Subcutaneous preadipocyte (primary cell): ENCODE measurements around the gene ARHGAP20. TPM values are rescaled to one million over a fixed set of nuclear protein-coding genes. Genes with fewer than 3 reads are reported as not detected.

Experiments
- total RNA-seq: library from RNA; depleted of rRNA; stranded (reverse); fragments of >200 nt; gene quantifications from 2 replicates; pipeline ENCODE4 v1.2.3, GENCODE V29; 2012

ARHGAP20 gene, protein sequence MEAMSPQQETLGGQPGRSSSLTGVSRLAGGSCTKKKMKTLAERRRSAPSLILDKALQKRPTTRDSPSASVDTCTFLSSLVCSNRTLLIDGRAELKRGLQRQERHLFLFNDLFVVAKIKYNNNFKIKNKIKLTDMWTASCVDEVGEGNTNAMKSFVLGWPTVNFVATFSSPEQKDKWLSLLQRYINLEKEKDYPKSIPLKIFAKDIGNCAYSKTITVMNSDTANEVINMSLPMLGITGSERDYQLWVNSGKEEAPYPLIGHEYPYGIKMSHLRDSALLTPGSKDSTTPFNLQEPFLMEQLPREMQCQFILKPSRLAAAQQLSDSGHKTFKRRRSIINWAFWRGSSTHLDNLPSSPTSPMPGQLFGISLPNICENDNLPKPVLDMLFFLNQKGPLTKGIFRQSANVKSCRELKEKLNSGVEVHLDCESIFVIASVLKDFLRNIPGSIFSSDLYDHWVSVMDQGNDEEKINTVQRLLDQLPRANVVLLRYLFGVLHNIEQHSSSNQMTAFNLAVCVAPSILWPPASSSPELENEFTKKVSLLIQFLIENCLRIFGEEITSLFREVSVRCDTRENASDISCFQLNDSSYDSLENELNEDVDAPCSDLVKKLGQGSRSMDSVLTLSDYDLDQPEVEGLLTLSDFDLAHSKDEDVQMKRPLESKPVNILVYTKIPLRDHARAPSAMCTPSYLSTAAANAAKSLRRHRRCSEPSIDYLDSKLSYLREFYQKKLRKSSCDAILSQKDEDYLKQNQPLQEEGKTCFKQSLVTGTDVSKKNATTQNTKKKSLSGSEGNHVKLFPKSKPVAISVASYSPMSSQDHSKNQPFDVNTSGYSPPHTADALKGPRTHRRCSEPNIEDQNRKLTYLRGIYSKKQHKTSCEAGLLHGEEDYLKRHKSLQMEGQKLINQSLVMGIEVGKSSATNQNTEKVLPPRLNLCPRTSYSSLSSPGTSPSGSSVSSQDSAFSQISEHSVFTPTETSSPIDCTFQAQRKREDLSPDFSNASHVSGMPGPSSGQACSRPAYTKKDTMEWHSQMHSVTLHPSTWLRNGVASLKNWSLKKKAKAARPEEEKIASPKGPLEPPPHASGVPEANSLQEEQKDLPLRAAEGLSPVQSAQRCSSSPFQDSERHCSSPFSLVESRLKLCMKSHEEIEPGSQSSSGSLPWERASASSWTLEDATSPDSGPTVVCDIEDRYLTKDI
- 2.0 and 6.2 TPM in 2 replicates for total RNA-seq

DNA sequence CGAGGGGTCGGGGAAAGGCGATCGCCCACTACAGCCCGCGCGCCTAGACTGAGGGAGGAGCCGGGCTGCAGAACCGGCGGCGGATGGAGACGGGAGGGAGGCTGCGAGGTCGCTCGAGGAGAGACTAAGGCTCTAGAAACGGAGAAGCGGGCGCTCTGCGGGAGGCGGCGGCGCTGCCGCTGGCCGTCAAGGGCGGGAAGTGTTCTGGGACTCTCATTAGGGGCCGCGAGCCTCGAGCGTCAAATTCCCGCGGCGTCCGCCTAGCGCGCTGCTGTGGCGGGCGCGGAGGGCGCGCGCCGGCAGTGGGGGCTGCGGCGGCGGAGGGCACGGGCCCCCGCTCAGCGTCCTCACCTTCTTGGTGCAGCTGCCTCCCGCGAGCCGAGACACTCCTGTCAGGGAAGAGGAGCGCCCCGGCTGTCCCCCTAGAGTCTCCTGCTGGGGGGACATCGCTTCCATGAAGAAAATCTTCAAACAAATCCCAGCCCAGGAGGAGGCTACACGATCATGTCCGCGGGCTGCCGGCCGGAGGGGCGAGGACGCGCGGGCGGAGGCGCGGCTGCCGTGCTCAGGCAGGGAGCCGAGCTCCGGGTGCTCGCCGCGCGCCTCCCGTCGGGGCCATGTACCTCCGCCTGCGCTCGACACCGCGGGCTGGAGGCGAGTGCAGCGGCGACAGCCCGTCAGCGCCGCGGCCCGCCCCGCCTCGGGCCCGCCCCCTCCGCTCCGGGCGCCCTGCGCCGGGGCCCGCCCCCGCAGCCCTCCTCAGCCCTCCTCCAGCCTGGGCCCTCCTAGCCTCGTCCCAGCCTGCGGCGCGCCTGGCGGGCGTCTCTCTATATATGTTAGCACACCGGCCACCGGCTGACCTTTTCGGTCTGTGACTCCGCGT is at the start of gene ARHGAP20:
Gene ARHGAP20, minus strand, starts transcription at position 662 of the 883 bp plus-strand sequence. Its CDS starts 206 bp downstream, at position 456.

